Gastrocnemius medialis (tissue), 4 donors: ENCODE results near the gene TMEM175. TPM values are rescaled to one million over a fixed set of nuclear protein-coding genes. Genes with fewer than 3 reads are reported as not detected.

Source experiments
- ATAC-seq, 2 donors: fragments of 150-250 bp; one replicate each; pipeline ENCODE4 v1.9.1; 2016
- DNase-seq, 2 donors: peaks; one replicate each; pipeline ENCODE4 v3.0.0-alpha.2; 2019
- H3K27ac ChIP-seq, 4 donors: fragments of 200-600 bp; sonication (generic); 1 replicate in 1 of 4; 2 replicates in 3 of 4; pipeline ENCODE4 v1.5.1; 2016 to 2018; ENCODE audit warnings: mild to moderate bottlenecking in 2 of 4, moderate library complexity in 1 of 4
- H3K27me3 ChIP-seq, 3 donors: fragments of 200-600 bp; sonication (generic) in 2 of 3; 1 replicate in 1 of 3; 2 replicates in 2 of 3; pipeline versions ENCODE4 v1.5.1 to v1.6.0; 2016 to 2019; ENCODE audit warnings: mild to moderate bottlenecking in 1 of 3, moderate library complexity in 1 of 3
- H3K36me3 ChIP-seq, 2 donors: fragments of 200-600 bp; sonication (generic) in 1 of 2; one replicate each; pipeline ENCODE4 v1.5.1; 2017 to 2018
- H3K4me1 ChIP-seq, 2 donors: fragments of 200-600 bp; sonication (generic) in 1 of 2; one replicate each; pipeline ENCODE4 v1.5.1; 2016 to 2017; ENCODE audit warnings: mild to moderate bottlenecking in 2 of 2
- H3K4me3 ChIP-seq, 4 donors: fragments of 200-600 bp; sonication (generic) in 3 of 4; 1 replicate in 1 of 4; 2 replicates in 3 of 4; pipeline ENCODE4 v1.5.1; 2016 to 2019; ENCODE audit warnings: mild to moderate bottlenecking in 2 of 4
- H3K9me3 ChIP-seq, 3 donors: fragments of 200-600 bp; sonication (generic) in 2 of 3; 1 replicate in 1 of 3; 2 replicates in 2 of 3; pipeline ENCODE4 v1.5.1; 2016 to 2019
- CTCF ChIP-seq, 5 experiments: fragments of 450-650 bp in 3 of 5; fragments of 200-600 bp in 2 of 5; sonication (generic) in 2 of 5; IDR thresholded peaks in 4 of 5; conservative IDR thresholded peaks in 1 of 5; 1 replicate in 4 of 5; 2 replicates in 1 of 5; pipeline ENCODE4 v1.5.1; 2016 to 2019; ENCODE audit warnings: antibody characterized with exemption in 5 of 5, mild to moderate bottlenecking in 3 of 5, moderate library complexity in 3 of 5
- POLR2A ChIP-seq, 2 donors: fragments of 450-650 bp; IDR thresholded peaks; one replicate each; pipeline ENCODE4 v1.6.1; 2017; ENCODE audit warnings: antibody characterized with exemption in 2 of 2, mild to moderate bottlenecking in 2 of 2, moderate library complexity in 2 of 2
- in situ Hi-C, 4 donors: fragments of 200-750 bp; cut with MboI; loops; one replicate each; pipeline versions ENCODE4 v1.15.0 to v1.8.0; 2017; ENCODE audit warnings: low sequenced_read_pairs in 4 of 4
- intact Hi-C: fragments of 100-400 bp; cut with DNase I; formaldehyde crosslinking; loops from one replicate; pipeline ENCODE4 v1.15.1; 2023; ENCODE audit warnings: low total_unique reads
- total RNA-seq, 4 donors: library from RNA; depleted of rRNA; stranded (reverse); fragments of >200 nt; gene quantifications; one replicate each; pipeline versions ENCODE4 v1.1.0 to v1.2.3, GENCODE V29; 2016

Gene TMEM175
- total RNA-seq, 4 donors from 2014 or later, result 15.3 to 29.6 (median 20.8) TPM

- no peaks in the 10 kb centered on the region for H3K4me1 ChIP-seq
- TF ChIP-seq POLR2A (IDR thresholded peaks at IDR 0.05), result no peak
- no peak for TF ChIP-seq CTCF (IDR thresholded peaks at IDR 0.05 in 4 of 5, conservative IDR thresholded peaks at IDR 0.05 in 1 of 5)
- DNase-seq (no peak), ATAC-seq (no peak)
- H3K9me3 ChIP-seq, result no peaks in the 10 kb centered on the region
- no peak overlapping the region for H3K27ac ChIP-seq
- H3K27me3 ChIP-seq, result no peaks in the 10 kb centered on the region
- intact Hi-C loops (no loop called here), in situ Hi-C loops (no loop called here)
- H3K4me3 ChIP-seq, result no peak overlapping the region
- H3K36me3 ChIP-seq, result peaks cover 0 to 18% of the 10 kb centered on the region in 2 donors
Measured at GRCh38 chr4:912548-913279, 19.5 kb upstream of the TMEM175 start.

- DNase-seq, result no peak
- H3K36me3 ChIP-seq, result peaks cover 0 to 18% of the 10 kb centered on the region in 2 donors
- ATAC-seq, result no peak
- intact Hi-C loops, result no loop called here
- H3K4me3 ChIP-seq, result no peak overlapping the region
- H3K9me3 ChIP-seq, result no peaks in the 10 kb centered on the region
- TF ChIP-seq CTCF (IDR thresholded peaks at IDR 0.05 in 4 of 5, conservative IDR thresholded peaks at IDR 0.05 in 1 of 5) (no peak), POLR2A (IDR thresholded peaks at IDR 0.05) (no peak)
- in situ Hi-C loops, result no loop called here
- H3K27ac ChIP-seq, result no peak overlapping the region
- H3K27me3 ChIP-seq, result no peaks in the 10 kb centered on the region
- no peaks in the 10 kb centered on the region for H3K4me1 ChIP-seq
Measured at GRCh38 chr4:913280-913618, 19.0 kb upstream of the TMEM175 start.

GRCh38 chr4:914531-914930, 17.7 kb upstream of the TMEM175 start:
- Histone ChIP-seq H3K4me3 (no peak overlapping the region), H3K9me3 (no peaks in the 10 kb centered on the region), H3K27me3 (no peaks in the 10 kb centered on the region), H3K4me1 (no peaks in the 10 kb centered on the region), H3K36me3 (peaks cover 0 to 18% of the 10 kb centered on the region in 2 donors), H3K27ac (no peak overlapping the region)
- ATAC-seq (no peak), DNase-seq (no peak)
- intact Hi-C loops, result no loop called here
- in situ Hi-C loops, result no loop called here
- TF ChIP-seq CTCF (IDR thresholded peaks at IDR 0.05 in 4 of 5, conservative IDR thresholded peaks at IDR 0.05 in 1 of 5), result no peak
- no peak for TF ChIP-seq POLR2A (IDR thresholded peaks at IDR 0.05)

GRCh38 chr4:915041-915474, 17.2 kb upstream of the TMEM175 start:
- intact Hi-C loops (no loop called here), in situ Hi-C loops (no loop called here)
- no peaks in the 10 kb centered on the region for H3K9me3 ChIP-seq
- TF ChIP-seq POLR2A (IDR thresholded peaks at IDR 0.05) (no peak), CTCF (IDR thresholded peaks at IDR 0.05 in 4 of 5, conservative IDR thresholded peaks at IDR 0.05 in 1 of 5) (no peak)
- no peak overlapping the region for H3K4me3 ChIP-seq
- peaks cover 0 to 18% of the 10 kb centered on the region in 2 donors for H3K36me3 ChIP-seq
- ATAC-seq (no peak), DNase-seq (no peak)
- no peaks in the 10 kb centered on the region for H3K27me3 ChIP-seq
- no peak overlapping the region for H3K27ac ChIP-seq
- no peaks in the 10 kb centered on the region for H3K4me1 ChIP-seq

- intact Hi-C loops (no loop called here), in situ Hi-C loops (no loop called here)
- no peak overlapping the region for H3K27ac ChIP-seq
- H3K9me3 ChIP-seq, result no peaks in the 10 kb centered on the region
- no peaks in the 10 kb centered on the region for H3K4me1 ChIP-seq
- TF ChIP-seq POLR2A (IDR thresholded peaks at IDR 0.05), result no peak
- no peak for TF ChIP-seq CTCF (IDR thresholded peaks at IDR 0.05 in 4 of 5, conservative IDR thresholded peaks at IDR 0.05 in 1 of 5)
- peaks cover 0 to 18% of the 10 kb centered on the region in 2 donors for H3K36me3 ChIP-seq
- no peak overlapping the region for H3K4me3 ChIP-seq
- ATAC-seq (no peak), DNase-seq (no peak)
- no peaks in the 10 kb centered on the region for H3K27me3 ChIP-seq
Measured at GRCh38 chr4:915595-915994, 16.7 kb upstream of the TMEM175 start.
